ENCODE results near the gene IER5. TPM values are rescaled to one million over a fixed set of nuclear protein-coding genes. Genes with fewer than 3 reads are reported as not detected.

Gene IER5
- total RNA-seq, 1 donor from 2014 or later: 61.5 TPM

GRCh38 chr1:181136738-181137122 is 48.2 kb downstream of the IER5 start:
- Mint-ChIP-seq H3K27ac (peak overlapping the region; percentile 54), H3K9me3 (no peaks in the 10 kb centered on the region)

GRCh38 chr1:181137217-181137743 is 48.8 kb downstream of the IER5 start:
- Mint-ChIP-seq H3K4me3 (no peak overlapping the region), H3K9me3 (no peaks in the 10 kb centered on the region), H3K27me3 (ENCODE audit: insufficient read depth) (no peaks in the 10 kb centered on the region), H3K36me3 (ENCODE audit: low read depth) (no peaks in the 10 kb centered on the region), H3K4me1 (ENCODE audit: low read depth) (peaks cover 91% of the 10 kb centered on the region), H3K27ac (no peak overlapping the region)
- DNase-seq (ENCODE audit: low spot score): no peak
- intact Hi-C loops (cut with micrococcal nuclease): no loop called here

More at GRCh38 chr1:181136738-181137122, 48.2 kb downstream of the IER5 start:
- intact Hi-C loops (cut with micrococcal nuclease): no loop called here
- Mint-ChIP-seq H3K27me3 (ENCODE audit: insufficient read depth) (no peaks in the 10 kb centered on the region), H3K36me3 (ENCODE audit: low read depth) (no peaks in the 10 kb centered on the region), H3K4me3 (peak overlapping the region; percentile 3), H3K4me1 (ENCODE audit: low read depth) (peaks cover 85% of the 10 kb centered on the region)
- no peak for DNase-seq (ENCODE audit: low spot score)

- no peaks in the 10 kb centered on the region for H3K36me3 Mint-ChIP-seq (ENCODE audit: low read depth)
- intact Hi-C loops (cut with micrococcal nuclease): loop anchor here (1.0 to 5.0 kb wide), 5 partner anchors 10 to 637 kb away; partner anchors contain the start of gene ACBD6
- H3K9me3 Mint-ChIP-seq: no peaks in the 10 kb centered on the region
- H3K4me1 Mint-ChIP-seq (ENCODE audit: low read depth): peaks cover 90% of the 10 kb centered on the region
- no peak for DNase-seq (ENCODE audit: low spot score)
- no peak overlapping the region for H3K27ac Mint-ChIP-seq
- peaks cover 7% of the 10 kb centered on the region for H3K27me3 Mint-ChIP-seq (ENCODE audit: insufficient read depth)
- H3K4me3 Mint-ChIP-seq: no peak overlapping the region
Measured at GRCh38 chr1:181139631-181140061, 51.1 kb downstream of the IER5 start.

GRCh38 chr1:181140398-181140797 is 51.9 kb downstream of the IER5 start:
- DNase-seq (ENCODE audit: low spot score): no peak
- H3K36me3 Mint-ChIP-seq (ENCODE audit: low read depth): no peaks in the 10 kb centered on the region
- peak overlapping the region; percentile 93 for H3K27ac Mint-ChIP-seq
- peaks cover 7% of the 10 kb centered on the region for H3K27me3 Mint-ChIP-seq (ENCODE audit: insufficient read depth)
- intact Hi-C loops (cut with micrococcal nuclease): loop anchor here (1.0 to 5.0 kb wide), 5 partner anchors 9 to 638 kb away; partner anchors contain the start of gene ACBD6
- H3K4me3 Mint-ChIP-seq: peak overlapping the region; percentile 70
- peaks cover 82% of the 10 kb centered on the region for H3K4me1 Mint-ChIP-seq (ENCODE audit: low read depth)
- H3K9me3 Mint-ChIP-seq: no peaks in the 10 kb centered on the region

GRCh38 chr1:181140891-181141290 is 52.4 kb downstream of the IER5 start:
- intact Hi-C loops (cut with micrococcal nuclease): loop anchor here (1.0 to 5.0 kb wide), 6 partner anchors 8 to 639 kb away; partner anchors contain the start of gene ACBD6
- H3K4me3 Mint-ChIP-seq: peak overlapping the region; percentile 70
- H3K36me3 Mint-ChIP-seq (ENCODE audit: low read depth): no peaks in the 10 kb centered on the region
- H3K27me3 Mint-ChIP-seq (ENCODE audit: insufficient read depth): peaks cover 12% of the 10 kb centered on the region
- H3K27ac Mint-ChIP-seq: peak overlapping the region; percentile 93
- DNase-seq (ENCODE audit: low spot score): no peak
- peaks cover 77% of the 10 kb centered on the region for H3K4me1 Mint-ChIP-seq (ENCODE audit: low read depth)
- peaks cover 4% of the 10 kb centered on the region for H3K9me3 Mint-ChIP-seq

GRCh38 chr1:181141431-181141910 is 53.0 kb downstream of the IER5 start:
- Mint-ChIP-seq H3K9me3 (peaks cover 9% of the 10 kb centered on the region), H3K4me1 (ENCODE audit: low read depth) (peaks cover 71% of the 10 kb centered on the region), H3K4me3 (peak overlapping the region; percentile 41), H3K36me3 (ENCODE audit: low read depth) (no peaks in the 10 kb centered on the region), H3K27me3 (ENCODE audit: insufficient read depth) (peaks cover 17% of the 10 kb centered on the region), H3K27ac (peak overlapping the region; percentile 82)
- intact Hi-C loops (cut with micrococcal nuclease): loop anchor here (1.0 to 5.0 kb wide), 5 partner anchors 79 to 639 kb away; partner anchors contain the start of gene ACBD6
- DNase-seq (ENCODE audit: low spot score): peak; percentile 63

Other genes starting within 250 kb of the IER5 start
- 0.16 and 0.17 TPM in 2 replicates for gene KIAA1614, start 175.8 kb upstream of the IER5 start, total RNA-seq
- gene STX6, start 65.8 kb upstream of the IER5 start, total RNA-seq: 32.5 and 33.1 TPM in 2 replicates
- 16.6 and 17.6 TPM in 2 replicates for gene MR1, start 54.7 kb upstream of the IER5 start, total RNA-seq

Measured in activated T-helper 1 cell treated with anti-CD3 and anti-CD28 coated beads, Interleukin-12 subunit alpha, Interleukin-12 subunit beta, Interleukin-2, Interleukin-4 antibody, amounts not matched to agents 30 ng/mL and 10 ng/mL and 1 ng/mL, durations not matched to agents 14 hours and 24 hours and 36 hours (primary cell).